ENCODE measurements around the gene D2HGDH. TPM values are rescaled to one million over a fixed set of nuclear protein-coding genes. Genes with fewer than 3 reads are reported as not detected.
A peak's percentile ranks its signal among the peaks of the same experiment; 100 is the strongest.

D2HGDH gene
- total and polyA plus RNA-seq, 10 of the 15 experiments (the other 5 are each of a cell fraction or from before 2014, with no cell fraction given): 0.52 to 32.1 (median 11.0) TPM

DNA sequence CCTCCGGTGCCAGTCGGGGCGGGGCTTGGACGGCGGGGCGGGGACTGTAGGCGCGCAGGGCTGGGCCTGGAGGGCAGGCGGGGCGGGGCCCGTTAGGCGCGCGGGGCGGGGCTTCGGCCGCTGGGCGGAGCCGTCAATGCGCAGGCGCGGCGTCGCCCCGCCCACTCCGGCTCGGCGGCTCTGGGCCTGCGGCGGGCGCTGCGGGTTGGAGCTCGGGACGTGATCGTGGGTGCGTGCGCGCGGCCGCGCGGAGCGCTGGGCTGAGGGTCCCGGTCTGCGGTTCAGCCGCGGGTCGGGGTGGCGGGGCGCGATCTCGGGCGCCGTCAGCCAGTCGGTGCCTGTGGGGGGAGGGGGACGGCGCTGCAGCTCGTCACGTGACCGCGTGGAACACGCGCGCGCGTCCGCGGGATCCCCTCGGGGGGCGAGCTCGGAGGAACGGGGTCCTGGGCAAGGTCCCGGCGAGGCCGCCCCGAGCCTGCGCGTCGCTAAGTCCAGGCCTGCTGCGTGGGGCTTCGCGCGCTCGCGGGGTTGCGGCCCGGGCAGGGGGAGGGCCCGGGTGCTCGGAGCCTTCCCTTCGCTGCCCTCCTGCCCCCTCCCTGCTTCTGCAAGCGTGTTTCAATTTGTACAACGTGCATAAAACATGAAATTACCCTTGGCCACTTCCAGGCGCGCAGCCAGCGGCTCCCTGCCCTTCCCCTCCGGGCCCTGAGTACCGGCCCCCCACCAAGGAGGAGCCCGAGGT, at the start of gene D2HGDH (continued):
- TF ChIP-seq, protein P1, sequence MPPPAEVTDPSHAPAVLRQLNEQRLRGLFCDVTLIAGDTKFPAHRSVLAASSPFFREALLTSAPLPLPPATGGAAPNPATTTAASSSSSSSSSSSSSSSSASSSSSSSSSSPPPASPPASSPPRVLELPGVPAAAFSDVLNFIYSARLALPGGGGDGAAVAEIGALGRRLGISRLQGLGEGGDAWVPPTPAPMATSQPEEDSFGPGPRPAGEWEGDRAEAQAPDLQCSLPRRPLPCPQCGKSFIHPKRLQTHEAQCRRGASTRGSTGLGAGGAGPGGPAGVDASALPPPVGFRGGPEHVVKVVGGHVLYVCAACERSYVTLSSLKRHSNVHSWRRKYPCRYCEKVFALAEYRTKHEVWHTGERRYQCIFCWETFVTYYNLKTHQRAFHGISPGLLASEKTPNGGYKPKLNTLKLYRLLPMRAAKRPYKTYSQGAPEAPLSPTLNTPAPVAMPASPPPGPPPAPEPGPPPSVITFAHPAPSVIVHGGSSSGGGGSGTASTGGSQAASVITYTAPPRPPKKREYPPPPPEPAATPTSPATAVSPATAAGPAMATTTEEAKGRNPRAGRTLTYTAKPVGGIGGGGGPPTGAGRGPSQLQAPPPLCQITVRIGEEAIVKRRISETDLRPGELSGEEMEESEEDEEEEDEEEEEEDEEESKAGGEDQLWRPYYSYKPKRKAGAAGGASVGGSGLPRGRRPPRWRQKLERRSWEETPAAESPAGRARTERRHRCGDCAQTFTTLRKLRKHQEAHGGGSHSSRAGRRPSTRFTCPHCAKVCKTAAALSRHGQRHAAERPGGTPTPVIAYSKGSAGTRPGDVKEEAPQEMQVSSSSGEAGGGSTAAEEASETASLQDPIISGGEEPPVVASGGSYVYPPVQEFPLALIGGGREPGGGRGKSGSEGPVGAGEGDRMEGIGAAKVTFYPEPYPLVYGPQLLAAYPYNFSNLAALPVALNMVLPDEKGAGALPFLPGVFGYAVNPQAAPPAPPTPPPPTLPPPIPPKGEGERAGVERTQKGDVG (CRISPR knock-in tag; IDR thresholded peaks at IDR 0.05): peak; percentile 39; the same call in 1 of the 2 replicates
- TF ChIP-seq, protein P2, sequence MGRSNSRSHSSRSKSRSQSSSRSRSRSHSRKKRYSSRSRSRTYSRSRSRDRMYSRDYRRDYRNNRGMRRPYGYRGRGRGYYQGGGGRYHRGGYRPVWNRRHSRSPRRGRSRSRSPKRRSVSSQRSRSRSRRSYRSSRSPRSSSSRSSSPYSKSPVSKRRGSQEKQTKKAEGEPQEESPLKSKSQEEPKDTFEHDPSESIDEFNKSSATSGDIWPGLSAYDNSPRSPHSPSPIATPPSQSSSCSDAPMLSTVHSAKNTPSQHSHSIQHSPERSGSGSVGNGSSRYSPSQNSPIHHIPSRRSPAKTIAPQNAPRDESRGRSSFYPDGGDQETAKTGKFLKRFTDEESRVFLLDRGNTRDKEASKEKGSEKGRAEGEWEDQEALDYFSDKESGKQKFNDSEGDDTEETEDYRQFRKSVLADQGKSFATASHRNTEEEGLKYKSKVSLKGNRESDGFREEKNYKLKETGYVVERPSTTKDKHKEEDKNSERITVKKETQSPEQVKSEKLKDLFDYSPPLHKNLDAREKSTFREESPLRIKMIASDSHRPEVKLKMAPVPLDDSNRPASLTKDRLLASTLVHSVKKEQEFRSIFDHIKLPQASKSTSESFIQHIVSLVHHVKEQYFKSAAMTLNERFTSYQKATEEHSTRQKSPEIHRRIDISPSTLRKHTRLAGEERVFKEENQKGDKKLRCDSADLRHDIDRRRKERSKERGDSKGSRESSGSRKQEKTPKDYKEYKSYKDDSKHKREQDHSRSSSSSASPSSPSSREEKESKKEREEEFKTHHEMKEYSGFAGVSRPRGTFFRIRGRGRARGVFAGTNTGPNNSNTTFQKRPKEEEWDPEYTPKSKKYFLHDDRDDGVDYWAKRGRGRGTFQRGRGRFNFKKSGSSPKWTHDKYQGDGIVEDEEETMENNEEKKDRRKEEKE (IDR thresholded peaks at IDR 0.05): peak; percentile 67; the same call in 1 of the 2 replicates
- no peak for TF ChIP-seq HCFC1 (IDR thresholded peaks at IDR 0.05; ENCODE audit: low read length)
- no peak for TF ChIP-seq SRF (IDR thresholded peaks at IDR 0.05; ENCODE audit: low read depth in 2 of 2, low read length in 2 of 2)
- TF ChIP-seq, protein P3, sequence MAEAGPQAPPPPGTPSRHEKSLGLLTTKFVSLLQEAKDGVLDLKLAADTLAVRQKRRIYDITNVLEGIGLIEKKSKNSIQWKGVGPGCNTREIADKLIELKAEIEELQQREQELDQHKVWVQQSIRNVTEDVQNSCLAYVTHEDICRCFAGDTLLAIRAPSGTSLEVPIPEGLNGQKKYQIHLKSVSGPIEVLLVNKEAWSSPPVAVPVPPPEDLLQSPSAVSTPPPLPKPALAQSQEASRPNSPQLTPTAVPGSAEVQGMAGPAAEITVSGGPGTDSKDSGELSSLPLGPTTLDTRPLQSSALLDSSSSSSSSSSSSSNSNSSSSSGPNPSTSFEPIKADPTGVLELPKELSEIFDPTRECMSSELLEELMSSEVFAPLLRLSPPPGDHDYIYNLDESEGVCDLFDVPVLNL (IDR thresholded peaks at IDR 0.05; ENCODE audit: low read depth, low read length): no peak
- TF ChIP-seq, protein P4, sequence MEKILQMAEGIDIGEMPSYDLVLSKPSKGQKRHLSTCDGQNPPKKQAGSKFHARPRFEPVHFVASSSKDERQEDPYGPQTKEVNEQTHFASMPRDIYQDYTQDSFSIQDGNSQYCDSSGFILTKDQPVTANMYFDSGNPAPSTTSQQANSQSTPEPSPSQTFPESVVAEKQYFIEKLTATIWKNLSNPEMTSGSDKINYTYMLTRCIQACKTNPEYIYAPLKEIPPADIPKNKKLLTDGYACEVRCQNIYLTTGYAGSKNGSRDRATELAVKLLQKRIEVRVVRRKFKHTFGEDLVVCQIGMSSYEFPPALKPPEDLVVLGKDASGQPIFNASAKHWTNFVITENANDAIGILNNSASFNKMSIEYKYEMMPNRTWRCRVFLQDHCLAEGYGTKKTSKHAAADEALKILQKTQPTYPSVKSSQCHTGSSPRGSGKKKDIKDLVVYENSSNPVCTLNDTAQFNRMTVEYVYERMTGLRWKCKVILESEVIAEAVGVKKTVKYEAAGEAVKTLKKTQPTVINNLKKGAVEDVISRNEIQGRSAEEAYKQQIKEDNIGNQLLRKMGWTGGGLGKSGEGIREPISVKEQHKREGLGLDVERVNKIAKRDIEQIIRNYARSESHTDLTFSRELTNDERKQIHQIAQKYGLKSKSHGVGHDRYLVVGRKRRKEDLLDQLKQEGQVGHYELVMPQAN (conservative IDR thresholded peaks at IDR 0.05): peak; percentile 84
- no peak for TF ChIP-seq SUZ12 (IDR thresholded peaks at IDR 0.05; ENCODE audit: unreplicated experiment)
- TF ChIP-seq, protein P5, sequence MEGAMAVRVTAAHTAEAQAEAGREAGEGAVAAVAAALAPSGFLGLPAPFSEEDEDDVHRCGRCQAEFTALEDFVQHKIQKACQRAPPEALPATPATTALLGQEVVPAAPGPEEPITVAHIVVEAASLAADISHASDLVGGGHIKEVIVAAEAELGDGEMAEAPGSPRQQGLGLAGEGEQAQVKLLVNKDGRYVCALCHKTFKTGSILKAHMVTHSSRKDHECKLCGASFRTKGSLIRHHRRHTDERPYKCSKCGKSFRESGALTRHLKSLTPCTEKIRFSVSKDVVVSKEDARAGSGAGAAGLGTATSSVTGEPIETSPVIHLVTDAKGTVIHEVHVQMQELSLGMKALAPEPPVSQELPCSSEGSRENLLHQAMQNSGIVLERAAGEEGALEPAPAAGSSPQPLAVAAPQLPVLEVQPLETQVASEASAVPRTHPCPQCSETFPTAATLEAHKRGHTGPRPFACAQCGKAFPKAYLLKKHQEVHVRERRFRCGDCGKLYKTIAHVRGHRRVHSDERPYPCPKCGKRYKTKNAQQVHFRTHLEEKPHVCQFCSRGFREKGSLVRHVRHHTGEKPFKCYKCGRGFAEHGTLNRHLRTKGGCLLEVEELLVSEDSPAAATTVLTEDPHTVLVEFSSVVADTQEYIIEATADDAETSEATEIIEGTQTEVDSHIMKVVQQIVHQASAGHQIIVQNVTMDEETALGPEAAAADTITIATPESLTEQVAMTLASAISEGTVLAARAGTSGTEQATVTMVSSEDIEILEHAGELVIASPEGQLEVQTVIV (IDR thresholded peaks at IDR 0.05; ENCODE audit: borderline replicate concordance, partially characterized antibody): no peak
- TF ChIP-seq, protein P6, sequence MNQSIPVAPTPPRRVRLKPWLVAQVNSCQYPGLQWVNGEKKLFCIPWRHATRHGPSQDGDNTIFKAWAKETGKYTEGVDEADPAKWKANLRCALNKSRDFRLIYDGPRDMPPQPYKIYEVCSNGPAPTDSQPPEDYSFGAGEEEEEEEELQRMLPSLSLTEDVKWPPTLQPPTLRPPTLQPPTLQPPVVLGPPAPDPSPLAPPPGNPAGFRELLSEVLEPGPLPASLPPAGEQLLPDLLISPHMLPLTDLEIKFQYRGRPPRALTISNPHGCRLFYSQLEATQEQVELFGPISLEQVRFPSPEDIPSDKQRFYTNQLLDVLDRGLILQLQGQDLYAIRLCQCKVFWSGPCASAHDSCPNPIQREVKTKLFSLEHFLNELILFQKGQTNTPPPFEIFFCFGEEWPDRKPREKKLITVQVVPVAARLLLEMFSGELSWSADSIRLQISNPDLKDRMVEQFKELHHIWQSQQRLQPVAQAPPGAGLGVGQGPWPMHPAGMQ (IDR thresholded peaks at IDR 0.05; ENCODE audit: borderline replicate concordance): no peak
- TF ChIP-seq, protein P7, sequence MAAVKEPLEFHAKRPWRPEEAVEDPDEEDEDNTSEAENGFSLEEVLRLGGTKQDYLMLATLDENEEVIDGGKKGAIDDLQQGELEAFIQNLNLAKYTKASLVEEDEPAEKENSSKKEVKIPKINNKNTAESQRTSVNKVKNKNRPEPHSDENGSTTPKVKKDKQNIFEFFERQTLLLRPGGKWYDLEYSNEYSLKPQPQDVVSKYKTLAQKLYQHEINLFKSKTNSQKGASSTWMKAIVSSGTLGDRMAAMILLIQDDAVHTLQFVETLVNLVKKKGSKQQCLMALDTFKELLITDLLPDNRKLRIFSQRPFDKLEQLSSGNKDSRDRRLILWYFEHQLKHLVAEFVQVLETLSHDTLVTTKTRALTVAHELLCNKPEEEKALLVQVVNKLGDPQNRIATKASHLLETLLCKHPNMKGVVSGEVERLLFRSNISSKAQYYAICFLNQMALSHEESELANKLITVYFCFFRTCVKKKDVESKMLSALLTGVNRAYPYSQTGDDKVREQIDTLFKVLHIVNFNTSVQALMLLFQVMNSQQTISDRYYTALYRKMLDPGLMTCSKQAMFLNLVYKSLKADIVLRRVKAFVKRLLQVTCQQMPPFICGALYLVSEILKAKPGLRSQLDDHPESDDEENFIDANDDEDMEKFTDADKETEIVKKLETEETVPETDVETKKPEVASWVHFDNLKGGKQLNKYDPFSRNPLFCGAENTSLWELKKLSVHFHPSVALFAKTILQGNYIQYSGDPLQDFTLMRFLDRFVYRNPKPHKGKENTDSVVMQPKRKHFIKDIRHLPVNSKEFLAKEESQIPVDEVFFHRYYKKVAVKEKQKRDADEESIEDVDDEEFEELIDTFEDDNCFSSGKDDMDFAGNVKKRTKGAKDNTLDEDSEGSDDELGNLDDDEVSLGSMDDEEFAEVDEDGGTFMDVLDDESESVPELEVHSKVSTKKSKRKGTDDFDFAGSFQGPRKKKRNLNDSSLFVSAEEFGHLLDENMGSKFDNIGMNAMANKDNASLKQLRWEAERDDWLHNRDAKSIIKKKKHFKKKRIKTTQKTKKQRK (IDR thresholded peaks at IDR 0.05; ENCODE audit: low read depth, low read length): no peak
